Measurements from ENCODE around the gene ARID3C. TPM values are rescaled to one million over a fixed set of nuclear protein-coding genes. Genes with fewer than 3 reads are reported as not detected.

The ARID3C gene
- polyA plus RNA-seq, 1 donor, result 0.20 TPM

GRCh38 chr9:34594177-34594576, 34.7 kb downstream of the ARID3C start:
- no peak for DNase-seq

GRCh38 chr9:34592895-34593601, 35.8 kb downstream of the ARID3C start:
- no peak for DNase-seq

GRCh38 chr9:34591917-34592866, 36.7 kb downstream of the ARID3C start:
- DNase-seq, result no peak

- no peak for DNase-seq
Observed at GRCh38 chr9:34591248-34591916, 37.5 kb downstream of the ARID3C start.

- DNase-seq, result no peak
Observed at GRCh38 chr9:34590381-34591247, 38.3 kb downstream of the ARID3C start.

GRCh38 chr9:34589636-34590380, 39.1 kb downstream of the ARID3C start, which contains the start of gene CNTFR:
Gene CNTFR (minus strand): TSS chr9:34589724. CDS start chr9:34568981, 20,743 bp downstream.
- no peak for DNase-seq

- DNase-seq, result no peak
Observed at GRCh38 chr9:34588671-34589635, 39.9 kb downstream of the ARID3C start.

GRCh38 chr9:34587271-34587670, 41.6 kb downstream of the ARID3C start:
- DNase-seq, result no peak

GRCh38 chr9:34585946-34586669, 42.8 kb downstream of the ARID3C start:
- no peak for DNase-seq

GRCh38 chr9:34584970-34585369, 43.9 kb downstream of the ARID3C start:
- DNase-seq, result no peak

- DNase-seq, result no peak
Observed at GRCh38 chr9:34582787-34583186, 46.1 kb downstream of the ARID3C start.

GRCh38 chr9:34581318-34581717, 47.5 kb downstream of the ARID3C start:
- no peak for DNase-seq

GRCh38 chr9:34580358-34580757, 48.5 kb downstream of the ARID3C start:
- DNase-seq, result no peak

- no peak for DNase-seq
Observed at GRCh38 chr9:34579808-34580163, 49.1 kb downstream of the ARID3C start.

GRCh38 chr9:34579104-34579807, 49.6 kb downstream of the ARID3C start:
- no peak for DNase-seq

- DNase-seq, result no peak
Observed at GRCh38 chr9:34578241-34579103, 50.4 kb downstream of the ARID3C start.

All from left kidney (tissue), 2 donors.